ENCODE results near the gene OR7A5.
"Not testable (repeated sequence)": the region's sequence is repeated elsewhere in the genome, so short reads cannot be mapped to it uniquely, and the experiment has no call there.

The OR7A5 gene

GRCh38 chr19:14835011-14835410, at the start of gene OR7A5, which contains the start of gene OR7C1:
Gene OR7A5, minus strand, starts transcription at chr19:14835185. Its CDS starts 6,944 bp downstream, at chr19:14828241.
Gene OR7C1, minus strand, starts transcription at chr19:14835185. Its CDS starts 35,049 bp downstream, at chr19:14800136.
- DNase-seq: no peak

GRCh38 chr19:14871619-14872230, 36.7 kb upstream of the OR7A5 start:
- DNase-seq: no peak

DNA sequence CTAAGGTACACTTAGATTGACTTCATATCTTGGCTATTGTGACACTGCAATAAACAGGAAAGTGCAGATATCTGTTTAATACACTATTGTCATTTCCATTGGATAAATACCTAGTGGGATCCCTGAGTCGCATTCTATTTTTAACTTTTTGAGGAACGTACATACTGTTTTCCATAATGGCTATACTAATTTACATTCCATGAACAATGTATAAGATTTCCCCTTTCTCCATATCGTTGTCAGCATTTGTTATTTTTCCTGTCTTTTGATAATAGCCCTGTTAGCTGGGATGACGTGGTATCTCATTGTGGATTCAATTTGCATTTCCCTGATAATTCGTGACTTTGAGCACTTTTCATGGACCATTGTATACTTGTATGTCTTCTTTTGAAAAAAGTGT, 33.5 kb upstream of the OR7A5 start:
- DNase-seq: no peak

DNA sequence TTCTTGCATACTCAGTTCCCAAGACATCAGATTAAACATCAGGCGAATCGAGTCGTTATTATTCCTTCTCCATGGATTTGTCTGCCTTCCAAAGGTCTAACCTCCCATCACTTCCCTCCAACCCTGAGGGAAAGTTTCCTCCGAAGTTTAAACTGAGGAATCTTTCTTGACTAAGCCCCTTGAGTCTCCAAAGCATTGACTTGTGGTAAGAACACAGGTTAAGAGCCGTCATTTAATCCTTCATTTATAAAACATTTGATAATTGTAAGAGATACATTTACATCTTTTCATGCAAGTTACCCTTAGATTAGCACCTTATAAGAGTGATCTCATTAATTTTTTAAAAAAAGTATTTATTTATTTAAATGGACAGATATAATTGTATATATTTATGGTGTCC, 13.8 kb upstream of the OR7A5 start, which contains the start of gene OR7A10:
OR7A10 (minus strand) TSS at position 101 of the 400 bp plus-strand sequence. CDS start 7,045 bp downstream, outside the sequence.
- DNase-seq: no peak

DNA sequence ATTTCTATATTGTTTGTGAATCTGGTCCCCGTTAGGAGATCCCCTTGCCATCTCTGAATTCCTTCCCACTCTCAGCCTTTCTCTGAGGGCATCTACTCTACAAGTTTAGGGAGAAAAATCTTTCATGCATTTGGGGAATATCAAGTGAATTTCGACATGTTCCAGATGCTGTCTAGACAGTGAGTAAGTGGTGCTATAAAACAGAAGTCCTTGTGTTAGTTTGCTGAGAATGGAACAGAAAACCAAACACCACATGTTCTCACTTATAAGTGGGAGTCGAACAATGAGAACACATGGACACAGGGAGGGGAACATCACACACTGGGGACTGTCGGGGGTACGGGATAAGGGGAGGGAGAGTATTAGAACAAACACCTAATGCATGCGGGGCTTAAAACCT, 8.6 kb upstream of the OR7A5 start:
- DNase-seq: no peak

GRCh38 chr19:14843169-14843568, 8.2 kb upstream of the OR7A5 start:
- DNase-seq: no peak

GRCh38 chr19:14840206-14840605, 5.2 kb upstream of the OR7A5 start:
- no peak for DNase-seq

- DNase-seq: no peak
These were observed 2.4 kb upstream of the OR7A5 start for GRCh38 chr19:14837391-14837790.

DNA sequence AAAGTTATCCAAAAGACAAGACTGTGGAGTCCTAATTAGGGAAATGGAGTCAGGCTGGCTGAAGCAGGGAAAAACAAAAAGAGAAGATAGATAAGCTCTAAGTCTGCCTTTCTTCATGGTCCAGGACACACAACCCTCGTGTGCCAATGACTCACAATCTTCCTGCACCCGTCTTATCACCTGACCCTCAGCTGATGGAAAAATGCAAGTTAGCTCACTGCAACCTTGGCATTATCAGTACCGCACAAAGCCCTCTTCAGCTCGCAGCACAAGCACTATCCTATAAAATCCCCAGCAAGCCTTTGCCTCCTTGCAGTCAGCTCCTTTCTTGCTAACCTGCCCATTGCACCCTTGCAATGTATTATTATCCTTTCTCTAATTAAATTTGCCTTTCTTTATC, 4.3 kb downstream of the OR7A5 start:
- DNase-seq: no peak

GRCh38 chr19:14826006-14826405, 9.0 kb downstream of the OR7A5 start:
- no peak for DNase-seq

DNA sequence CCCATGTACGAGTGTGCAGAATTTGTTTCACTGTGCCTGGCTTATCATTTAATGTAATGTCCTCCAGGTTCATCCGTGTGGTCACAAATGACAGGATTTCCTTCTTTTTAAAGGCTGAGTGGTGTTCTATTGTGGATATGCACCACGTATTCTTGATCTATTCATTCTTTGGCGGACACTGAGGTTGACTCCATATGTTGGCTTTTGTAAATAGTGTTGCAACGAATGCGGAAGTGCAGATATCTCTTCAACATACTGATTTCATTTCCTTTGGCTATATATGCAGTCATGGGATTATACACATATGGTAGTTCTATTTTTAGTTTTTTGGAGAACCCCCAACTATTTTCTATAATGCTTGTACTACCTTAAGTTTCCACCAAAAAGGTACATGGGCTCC, 13.0 kb downstream of the OR7A5 start:
- no peak for DNase-seq

GRCh38 chr19:14818588-14818987, 16.4 kb downstream of the OR7A5 start:
- no peak for DNase-seq

GRCh38 chr19:14817052-14817451, 17.9 kb downstream of the OR7A5 start:
- no peak for DNase-seq

DNA sequence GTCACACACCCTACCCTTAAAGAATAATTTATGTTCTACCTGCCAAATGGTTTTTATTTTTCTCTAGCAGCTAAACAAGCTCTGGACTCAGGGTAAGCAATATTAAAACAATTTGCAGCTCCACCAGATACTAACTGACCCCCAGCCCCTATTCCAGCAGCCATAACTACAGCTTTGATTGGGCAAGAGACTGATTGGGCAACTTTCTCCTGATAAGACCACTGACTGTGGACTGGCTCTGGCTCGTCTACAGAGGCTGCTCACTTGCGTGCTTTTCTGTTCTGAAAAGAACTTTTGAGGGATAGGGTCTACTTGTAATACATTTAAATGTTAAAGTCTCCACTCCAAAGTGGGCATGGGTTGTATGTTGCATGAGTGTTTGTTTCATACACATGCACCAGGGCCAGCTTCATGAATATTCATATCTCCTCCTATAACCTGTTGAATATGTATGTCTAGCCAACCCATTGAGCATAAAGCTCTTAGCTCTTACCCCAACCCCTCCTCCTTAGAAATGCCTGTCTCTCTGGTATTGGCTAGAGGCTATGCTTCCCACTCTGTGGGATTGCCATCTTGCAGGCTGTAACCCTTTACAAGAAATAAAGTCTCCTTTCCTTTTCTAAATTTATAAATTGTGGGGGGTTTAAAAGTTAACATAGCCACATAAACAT, 19.9 kb downstream of the OR7A5 start:
- DNase-seq: no peak

DNA sequence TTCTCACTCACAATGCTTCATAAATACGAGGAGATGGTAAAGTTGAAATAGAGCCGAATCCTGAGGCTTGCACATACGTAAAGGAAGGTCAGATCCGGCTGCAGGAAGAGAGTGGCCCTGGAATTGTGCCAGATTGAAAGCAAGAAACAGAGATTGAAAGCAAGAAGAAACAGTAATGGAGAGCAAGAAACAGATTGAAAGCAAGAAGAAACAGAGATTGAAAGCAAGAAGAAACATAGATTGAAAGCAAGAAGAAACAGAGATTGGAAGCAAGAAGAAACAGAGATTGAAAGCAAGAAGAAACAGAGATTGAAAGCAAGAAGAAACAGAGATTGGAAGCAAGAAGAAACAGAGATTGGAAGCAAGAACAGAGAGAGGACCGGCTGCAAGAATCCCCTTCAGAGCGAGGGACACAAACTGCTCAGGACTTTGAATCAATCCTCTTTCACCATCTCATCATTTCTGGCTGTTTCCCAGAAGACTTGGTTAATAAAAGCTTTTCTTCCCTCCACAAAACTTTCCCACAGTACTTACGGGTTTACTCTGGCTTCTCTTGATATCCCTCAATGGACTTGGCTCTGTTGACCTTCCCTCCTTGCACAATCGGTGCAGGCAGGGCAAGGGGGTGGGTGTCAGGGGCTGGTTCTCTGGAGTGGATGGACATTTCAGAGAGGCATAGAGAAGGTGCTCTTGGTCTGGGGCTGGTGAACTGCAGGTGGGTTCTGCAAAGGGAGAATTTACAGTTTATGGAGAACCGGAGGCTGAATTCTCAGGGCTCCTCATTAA, 25.5 kb downstream of the OR7A5 start:
- no peak for DNase-seq

GRCh38 chr19:14804765-14805164, 30.2 kb downstream of the OR7A5 start:
- no peak for DNase-seq

DNA sequence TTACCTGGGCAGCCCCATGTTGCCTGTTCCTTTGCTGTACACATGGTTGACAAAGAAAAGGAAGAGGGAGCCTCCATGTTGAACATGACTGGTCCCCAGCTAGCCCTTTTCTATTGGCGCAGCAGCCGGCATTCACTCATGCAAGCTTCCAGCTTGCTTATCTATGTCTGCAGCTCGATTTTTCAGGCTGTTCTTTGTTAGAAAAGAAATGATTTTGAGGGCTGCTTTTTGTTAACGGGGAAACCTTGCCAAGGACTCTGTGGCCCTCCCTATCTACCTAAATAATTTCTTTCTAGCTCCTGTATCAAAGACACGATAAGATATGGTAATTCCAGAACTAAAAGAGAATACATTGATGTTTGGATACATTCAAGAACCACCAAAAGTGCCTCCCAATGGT, 36.2 kb downstream of the OR7A5 start:
- DNase-seq: no peak

DNA sequence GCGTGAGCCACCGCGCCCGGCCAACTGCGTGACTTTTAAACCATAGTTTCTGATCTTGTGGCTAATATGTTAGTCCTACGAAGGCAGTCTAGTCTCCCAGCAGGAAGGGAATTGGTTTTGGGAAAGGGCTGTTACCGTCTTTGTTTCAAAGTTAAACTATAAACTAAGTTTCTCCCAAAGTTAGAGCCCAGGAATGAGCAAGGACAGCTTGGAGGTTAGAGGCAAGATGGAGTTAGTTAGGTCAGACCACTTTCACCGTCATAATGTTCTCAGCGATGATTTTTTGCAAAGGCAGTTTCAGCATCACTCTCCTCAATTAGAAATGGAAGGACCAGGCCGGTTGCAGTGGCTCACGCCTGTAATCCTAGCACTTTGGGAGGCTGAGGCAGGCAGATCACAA, 39.0 kb downstream of the OR7A5 start:
- no peak for DNase-seq

- DNase-seq: no peak
These were observed 39.8 kb downstream of the OR7A5 start for GRCh38 chr19:14795078-14795721.

DNA sequence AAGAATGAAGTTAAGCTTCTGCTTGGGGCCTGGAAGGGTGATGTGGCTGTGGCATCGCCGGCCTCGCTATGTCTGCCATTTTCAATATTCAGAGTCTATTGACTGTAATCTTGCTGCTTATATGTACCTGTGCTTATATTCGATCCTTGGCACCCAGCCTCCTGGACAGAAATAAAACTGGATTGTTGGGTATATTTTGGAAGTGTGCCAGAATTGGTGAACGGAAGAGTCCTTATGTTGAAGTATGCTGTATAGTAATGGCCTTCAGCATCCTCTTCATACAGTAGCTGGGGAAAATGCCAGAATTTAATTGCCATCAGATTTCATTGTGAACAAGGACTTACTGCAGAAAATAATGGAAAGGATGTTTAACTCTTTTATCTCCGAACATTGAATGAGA, 42.7 kb downstream of the OR7A5 start:
- not testable (repeated sequence) for DNase-seq

DNA sequence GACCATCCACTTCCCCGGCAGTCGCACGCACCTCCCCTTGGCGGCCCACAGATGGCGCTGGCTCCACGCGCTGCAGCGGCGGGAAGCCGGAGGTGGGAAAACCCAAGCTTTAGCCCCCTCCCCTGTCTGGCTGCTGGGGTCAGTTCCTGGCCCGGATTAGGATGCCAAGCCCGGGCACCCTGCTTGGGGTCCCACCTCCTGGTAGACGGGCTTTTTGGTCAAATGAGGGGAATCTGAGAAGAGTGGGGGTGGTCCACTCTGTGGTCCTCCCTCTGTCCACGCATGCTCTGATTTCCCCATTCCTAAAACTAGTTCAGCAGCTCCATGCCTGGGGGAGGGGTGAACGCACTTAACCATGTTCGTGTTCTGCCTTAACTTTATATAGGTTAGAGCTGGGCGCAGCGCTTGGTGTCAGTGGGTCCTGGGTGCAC, 48.5 kb downstream of the OR7A5 start:
- no peak for DNase-seq

DNA sequence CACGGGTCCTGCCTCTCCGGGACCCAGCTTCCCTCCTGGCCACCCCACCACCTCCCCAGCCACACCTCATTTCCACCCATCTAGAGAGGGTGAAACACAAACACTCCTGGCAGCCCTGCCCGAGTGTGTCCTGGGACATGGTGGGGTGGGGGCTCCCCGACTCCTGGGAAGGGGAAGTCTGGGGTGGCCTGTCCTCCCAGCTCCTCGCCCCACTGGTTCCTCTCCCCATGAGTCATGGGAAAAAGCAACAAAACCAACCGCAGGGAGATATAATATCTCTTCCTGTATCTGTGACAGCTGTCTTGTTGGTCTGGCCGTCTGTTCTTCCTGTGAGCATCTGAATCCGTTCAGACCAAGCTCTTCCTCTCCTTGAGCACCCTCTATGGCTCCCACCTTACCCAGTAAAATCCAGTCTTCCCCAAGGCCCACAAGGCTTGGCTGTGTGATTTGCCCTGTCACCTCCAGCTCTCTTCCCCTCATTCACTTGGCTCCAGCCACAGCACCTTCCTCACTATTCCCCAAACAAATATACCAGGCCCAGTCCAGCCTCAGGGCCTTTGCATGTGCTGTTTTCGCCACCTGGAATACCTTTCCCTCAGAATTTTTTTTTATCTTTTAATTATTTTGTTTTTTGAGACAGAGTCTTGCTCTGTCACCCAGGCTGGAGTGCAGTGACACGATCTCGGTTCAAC, 49.7 kb downstream of the OR7A5 start:
- DNase-seq: not testable (repeated sequence)

DNA sequence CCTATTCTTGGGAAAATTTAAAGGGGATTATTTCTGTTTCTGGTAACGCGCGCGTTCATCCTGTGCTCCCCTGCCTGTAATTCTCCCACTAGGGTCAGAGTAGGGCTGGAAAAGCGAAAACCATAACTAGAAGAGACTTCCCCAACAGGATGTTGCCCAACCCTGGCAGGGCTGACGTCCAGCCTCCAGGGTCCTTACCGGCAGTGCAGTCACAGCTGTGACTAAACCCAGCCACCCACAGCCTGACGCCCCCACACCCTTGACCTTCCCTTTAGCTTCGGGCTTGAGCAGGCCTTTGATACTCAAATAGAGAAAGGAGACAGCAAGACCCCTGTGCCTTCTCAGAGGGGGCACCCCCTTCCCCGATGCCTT, 50.3 kb downstream of the OR7A5 start:
- DNase-seq: not testable (repeated sequence)

Measured in activated CD8-positive, alpha-beta memory T cell treated with anti-CD3 and anti-CD28 coated beads, Interleukin-2, amount 50 U/mL, for 4 hours (primary cell).